Measurements from ENCODE around the gene RAB11B. TPM values are rescaled to one million over a fixed set of nuclear protein-coding genes. Genes with fewer than 3 reads are reported as not detected.

The RAB11B gene
- total RNA-seq, 1 experiment from 2014 or later, result 140 TPM

DNA sequence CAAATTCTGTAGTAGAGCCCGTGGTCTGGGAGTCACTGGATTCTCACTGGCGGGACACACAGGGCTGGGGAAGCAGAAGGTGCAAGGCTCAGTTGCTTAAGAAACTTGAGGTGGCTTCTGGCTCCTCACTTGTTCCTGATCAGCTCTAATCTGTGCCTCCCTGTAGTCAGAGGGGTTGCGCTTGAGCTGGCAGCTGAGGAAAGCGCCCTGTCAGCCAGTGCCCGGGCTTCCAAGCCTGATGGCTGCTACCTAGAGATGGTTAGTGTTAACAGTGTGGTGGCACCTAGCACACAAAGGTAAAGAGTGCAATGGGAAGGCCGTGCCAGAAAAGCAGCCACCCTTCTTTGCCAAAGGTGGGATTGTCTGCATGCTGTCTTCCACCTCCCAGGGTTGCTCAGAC is 63.5 kb downstream of the RAB11B start:
- TF ChIP-seq CBX3 (IDR thresholded peaks at IDR 0.05; ENCODE audit: low read depth) (no peak), SRF (IDR thresholded peaks at IDR 0.05; ENCODE audit: low read depth) (no peak), POLR2A (IDR thresholded peaks at IDR 0.05; ENCODE audit: borderline replicate concordance, extremely low read depth, insufficient read depth, insufficient read length) (no peak), EZH2 (IDR thresholded peaks at IDR 0.05) (no peak), SP1 (IDR thresholded peaks at IDR 0.05; ENCODE audit: low read depth) (no peak), YY1 (IDR thresholded peaks at IDR 0.05; ENCODE audit: extremely low read depth, insufficient replicate concordance, low read depth, low read length) (no peak), RAD21 (IDR thresholded peaks at IDR 0.05; ENCODE audit: low read depth) (no peak), ZFX (IDR thresholded peaks at IDR 0.05) (no peak), EGR1 (IDR thresholded peaks at IDR 0.05; ENCODE audit: low read depth) (no peak), SIN3A (IDR thresholded peaks at IDR 0.05; ENCODE audit: low read depth) (no peak), TCF7L2 (IDR thresholded peaks at IDR 0.05; ENCODE audit: borderline replicate concordance, extremely low read depth, insufficient read depth, insufficient read length) (no peak), EZH2phosphoT487 (IDR thresholded peaks at IDR 0.05; ENCODE audit: borderline replicate concordance) (no peak), JUND (IDR thresholded peaks at IDR 0.05) (no peak)
- TF ChIP-seq, protein P1, sequence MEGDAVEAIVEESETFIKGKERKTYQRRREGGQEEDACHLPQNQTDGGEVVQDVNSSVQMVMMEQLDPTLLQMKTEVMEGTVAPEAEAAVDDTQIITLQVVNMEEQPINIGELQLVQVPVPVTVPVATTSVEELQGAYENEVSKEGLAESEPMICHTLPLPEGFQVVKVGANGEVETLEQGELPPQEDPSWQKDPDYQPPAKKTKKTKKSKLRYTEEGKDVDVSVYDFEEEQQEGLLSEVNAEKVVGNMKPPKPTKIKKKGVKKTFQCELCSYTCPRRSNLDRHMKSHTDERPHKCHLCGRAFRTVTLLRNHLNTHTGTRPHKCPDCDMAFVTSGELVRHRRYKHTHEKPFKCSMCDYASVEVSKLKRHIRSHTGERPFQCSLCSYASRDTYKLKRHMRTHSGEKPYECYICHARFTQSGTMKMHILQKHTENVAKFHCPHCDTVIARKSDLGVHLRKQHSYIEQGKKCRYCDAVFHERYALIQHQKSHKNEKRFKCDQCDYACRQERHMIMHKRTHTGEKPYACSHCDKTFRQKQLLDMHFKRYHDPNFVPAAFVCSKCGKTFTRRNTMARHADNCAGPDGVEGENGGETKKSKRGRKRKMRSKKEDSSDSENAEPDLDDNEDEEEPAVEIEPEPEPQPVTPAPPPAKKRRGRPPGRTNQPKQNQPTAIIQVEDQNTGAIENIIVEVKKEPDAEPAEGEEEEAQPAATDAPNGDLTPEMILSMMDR (IDR thresholded peaks at IDR 0.05 in 2 of 3, conservative IDR thresholded peaks at IDR 0.05 in 1 of 3; ENCODE audit: borderline replicate concordance in 1 of 3, insufficient read depth in 1 of 3, low read depth in 2 of 3, low read length in 2 of 3), result no peak
- TF ChIP-seq, protein P2, sequence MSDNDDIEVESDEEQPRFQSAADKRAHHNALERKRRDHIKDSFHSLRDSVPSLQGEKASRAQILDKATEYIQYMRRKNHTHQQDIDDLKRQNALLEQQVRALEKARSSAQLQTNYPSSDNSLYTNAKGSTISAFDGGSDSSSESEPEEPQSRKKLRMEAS (IDR thresholded peaks at IDR 0.05), result no peak
- TF ChIP-seq, protein P3, sequence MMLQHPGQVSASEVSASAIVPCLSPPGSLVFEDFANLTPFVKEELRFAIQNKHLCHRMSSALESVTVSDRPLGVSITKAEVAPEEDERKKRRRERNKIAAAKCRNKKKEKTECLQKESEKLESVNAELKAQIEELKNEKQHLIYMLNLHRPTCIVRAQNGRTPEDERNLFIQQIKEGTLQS (IDR thresholded peaks at IDR 0.05), result no peak
- TF ChIP-seq, protein P4, sequence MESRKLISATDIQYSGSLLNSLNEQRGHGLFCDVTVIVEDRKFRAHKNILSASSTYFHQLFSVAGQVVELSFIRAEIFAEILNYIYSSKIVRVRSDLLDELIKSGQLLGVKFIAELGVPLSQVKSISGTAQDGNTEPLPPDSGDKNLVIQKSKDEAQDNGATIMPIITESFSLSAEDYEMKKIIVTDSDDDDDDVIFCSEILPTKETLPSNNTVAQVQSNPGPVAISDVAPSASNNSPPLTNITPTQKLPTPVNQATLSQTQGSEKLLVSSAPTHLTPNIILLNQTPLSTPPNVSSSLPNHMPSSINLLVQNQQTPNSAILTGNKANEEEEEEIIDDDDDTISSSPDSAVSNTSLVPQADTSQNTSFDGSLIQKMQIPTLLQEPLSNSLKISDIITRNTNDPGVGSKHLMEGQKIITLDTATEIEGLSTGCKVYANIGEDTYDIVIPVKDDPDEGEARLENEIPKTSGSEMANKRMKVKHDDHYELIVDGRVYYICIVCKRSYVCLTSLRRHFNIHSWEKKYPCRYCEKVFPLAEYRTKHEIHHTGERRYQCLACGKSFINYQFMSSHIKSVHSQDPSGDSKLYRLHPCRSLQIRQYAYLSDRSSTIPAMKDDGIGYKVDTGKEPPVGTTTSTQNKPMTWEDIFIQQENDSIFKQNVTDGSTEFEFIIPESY (IDR thresholded peaks at IDR 0.05; ENCODE audit: extremely low read depth, insufficient replicate concordance, low read length), result no peak
- Histone ChIP-seq H2AFZ (ENCODE audit: low read depth, low read length, poor library complexity, severe bottlenecking) (no peak overlapping the region), H3K9ac (ENCODE audit: low read length) (no peak overlapping the region), H3K36me3 (ENCODE audit: control insufficient read depth in 1 of 2, insufficient read depth in 2 of 2, low read length in 2 of 2) (peaks cover 29 to 44% of the 10 kb centered on the region in 2 experiments; a peak in 3 of 4 replicates), H3K4me1 (ENCODE audit: control insufficient read depth in 1 of 2, insufficient read depth in 2 of 2, low read length in 2 of 2) (peaks cover 15 to 37% of the 10 kb centered on the region in 2 experiments), H3K4me2 (ENCODE audit: low read length) (no peak overlapping the region), H3K4me3 (replicated peaks in 1 of 2; ENCODE audit: low read depth in 1 of 2, low read length in 2 of 2) (no peak overlapping the region), H3K9me2 (ENCODE audit: insufficient read depth) (no peaks in the 10 kb centered on the region), H4K20me1 (ENCODE audit: insufficient read depth) (peaks cover 83% of the 10 kb centered on the region), H3K27me3 (ENCODE audit: insufficient read depth, low read length) (no peaks in the 10 kb centered on the region), H3K79me2 (ENCODE audit: insufficient read depth, low read length) (peaks cover 100% of the 10 kb centered on the region), H3K27ac (ENCODE audit: low read depth, low read length) (no peak overlapping the region), H3K9me3 (ENCODE audit: control insufficient read depth in 1 of 2, insufficient read depth in 1 of 2, low read depth in 1 of 2, low read length in 2 of 2) (no peaks in the 10 kb centered on the region)
- CTCF ChIA-PET, result interaction anchor here (1.5 kb wide), 1 partner anchor 52 kb away, joined by 3 read pairs; no protein-coding TSS in a partner anchor
- ATAC-seq, result no peak
- POLR2A ChIA-PET, result interaction anchor here (0.8 kb wide), 1 partner anchor 9 kb away, joined by 3 read pairs; the partner anchor contains the start of gene HNRNPM
- DNase-seq (ENCODE audit: low read depth, low spot score), result no peak
- BruUV-seq (replicated peaks), result no TSS peak
- intact Hi-C loops (cut with micrococcal nuclease), result no loop called here
- RAD21 ChIA-PET (ENCODE audit: low non-redundant PET in 1 of 2, low total read pairs in 2 of 2, uncharacterized antibody in 2 of 2, unreplicated experiment in 2 of 2), result no interaction called here
